Activated T-helper 17 cell treated with anti-CD3 and anti-CD28 coated beads, Interleukin-2, amount 50 U/mL, for 72 hours (primary cell): Measurements from ENCODE around the gene ALG9. TPM values are rescaled to one million over a fixed set of nuclear protein-coding genes. Genes with fewer than 3 reads are reported as not detected.
"Not testable (repeated sequence)": the region's sequence is repeated elsewhere in the genome, so short reads cannot be mapped to it uniquely, and the experiment has no call there.

Experiments used
- ATAC-seq: fragments of 150-1000 bp; cut with Tn5 transposase; replicated peaks from 2 replicates; pipeline ENCODE4 v1.10.0; 2021; ENCODE audit warnings: mild to moderate bottlenecking, moderate library complexity
- H3K27ac Mint-ChIP-seq: one replicate; pipeline ENCODE4 v1.8.0; 2022; ENCODE audit warnings: mixed read lengths
- H3K27me3 Mint-ChIP-seq: one replicate; pipeline ENCODE4 v1.8.0; 2022; ENCODE audit warnings: mixed read lengths
- H3K36me3 Mint-ChIP-seq: one replicate; pipeline ENCODE4 v1.8.0; 2022; ENCODE audit warnings: low read depth, mild to moderate bottlenecking, mixed read lengths
- H3K4me1 Mint-ChIP-seq: one replicate; pipeline ENCODE4 v1.8.0; 2022; ENCODE audit warnings: mixed read lengths
- H3K4me3 Mint-ChIP-seq: one replicate; pipeline ENCODE4 v1.8.0; 2022; ENCODE audit warnings: mild to moderate bottlenecking, mixed read lengths
- H3K9me3 Mint-ChIP-seq: one replicate; pipeline ENCODE4 v1.8.0; 2022; ENCODE audit warnings: mixed read lengths
- total RNA-seq, 2 donors: library from RNA; stranded (reverse); gene quantifications; one replicate each; pipeline ENCODE4 v1.2.3, GENCODE V29; 2022

ALG9 gene
- total RNA-seq, 2 donors from 2014 or later, result 33.9 to 39.5 TPM

DNA sequence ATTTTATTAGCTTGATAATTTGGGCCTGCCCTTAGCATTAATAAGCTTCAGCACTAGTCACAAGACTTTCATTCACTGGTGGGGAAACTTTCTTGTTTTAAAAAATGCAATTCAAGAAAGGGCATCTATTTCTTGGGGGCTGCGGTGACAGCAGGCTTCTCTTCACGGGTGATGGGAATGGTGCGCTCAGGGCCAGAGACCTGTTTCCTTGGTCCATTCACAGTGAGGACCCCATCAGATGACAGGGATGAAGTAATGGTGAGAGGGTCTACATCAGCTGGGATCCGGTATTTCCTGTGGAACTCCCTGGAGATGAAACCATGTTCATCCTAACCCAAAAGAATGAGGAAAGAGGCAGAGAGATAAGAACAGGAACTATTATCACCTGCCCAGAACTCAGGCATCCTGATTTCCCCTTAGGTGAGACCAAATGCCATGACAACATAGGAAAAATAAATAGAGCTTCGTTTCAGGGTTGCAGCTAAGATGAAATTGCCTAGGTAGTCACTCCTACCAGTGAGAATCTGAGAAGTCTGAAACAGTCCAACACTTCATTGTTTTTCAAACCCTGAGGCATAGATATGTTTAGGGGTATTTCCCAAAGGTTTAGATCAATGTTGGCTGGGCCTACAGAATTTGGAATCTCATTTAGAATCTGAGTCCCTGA is 37.4 kb upstream of the ALG9 start:
- no peak overlapping the region for H3K27ac Mint-ChIP-seq
- no peak for ATAC-seq
- H3K4me3 Mint-ChIP-seq, result no peak overlapping the region
- no peaks in the 10 kb centered on the region for H3K9me3 Mint-ChIP-seq
- no peaks in the 10 kb centered on the region for H3K36me3 Mint-ChIP-seq
- peaks cover 22% of the 10 kb centered on the region for H3K27me3 Mint-ChIP-seq
- H3K4me1 Mint-ChIP-seq, result no peaks in the 10 kb centered on the region

GRCh38 chr11:111906680-111907079 is 35.3 kb upstream of the ALG9 start:
- no peak for ATAC-seq
- peaks cover 14% of the 10 kb centered on the region for H3K27me3 Mint-ChIP-seq
- no peaks in the 10 kb centered on the region for H3K9me3 Mint-ChIP-seq
- H3K36me3 Mint-ChIP-seq, result no peaks in the 10 kb centered on the region
- H3K27ac Mint-ChIP-seq, result no peak overlapping the region
- H3K4me1 Mint-ChIP-seq, result no peaks in the 10 kb centered on the region
- no peak overlapping the region for H3K4me3 Mint-ChIP-seq

GRCh38 chr11:111905411-111905810 is 34.0 kb upstream of the ALG9 start:
- H3K27ac Mint-ChIP-seq, result no peak overlapping the region
- H3K9me3 Mint-ChIP-seq, result no peaks in the 10 kb centered on the region
- H3K4me3 Mint-ChIP-seq, result no peak overlapping the region
- H3K27me3 Mint-ChIP-seq, result peaks cover 3% of the 10 kb centered on the region
- no peaks in the 10 kb centered on the region for H3K4me1 Mint-ChIP-seq
- H3K36me3 Mint-ChIP-seq, result no peaks in the 10 kb centered on the region
- no peak for ATAC-seq

- Mint-ChIP-seq H3K36me3 (peaks cover 8% of the 10 kb centered on the region), H3K4me1 (no peaks in the 10 kb centered on the region), H3K4me3 (no peak overlapping the region), H3K9me3 (no peaks in the 10 kb centered on the region), H3K27me3 (no peaks in the 10 kb centered on the region), H3K27ac (no peak overlapping the region)
- ATAC-seq, result no peak
These were observed 15.5 kb upstream of the ALG9 start for GRCh38 chr11:111886844-111887243.

DNA sequence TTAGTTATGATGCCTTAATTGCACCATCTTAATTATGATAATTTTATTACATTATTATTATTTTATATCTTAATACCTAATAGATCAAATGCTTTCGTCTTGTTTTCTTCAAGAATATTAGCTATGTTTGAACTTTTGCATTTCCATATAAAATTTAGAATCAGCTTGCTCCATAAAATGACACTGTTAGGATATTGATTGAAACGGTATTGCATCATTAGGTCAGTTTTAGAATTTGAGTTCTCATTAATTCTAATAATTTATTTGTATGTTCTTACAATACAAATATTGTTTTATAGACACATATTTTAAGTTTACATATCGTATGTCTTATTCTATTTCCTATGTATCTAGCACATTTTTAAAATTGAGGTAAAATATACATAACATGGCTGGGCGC is 14.7 kb upstream of the ALG9 start:
- no peaks in the 10 kb centered on the region for H3K9me3 Mint-ChIP-seq
- H3K27me3 Mint-ChIP-seq, result no peaks in the 10 kb centered on the region
- peaks cover 8% of the 10 kb centered on the region for H3K36me3 Mint-ChIP-seq
- H3K27ac Mint-ChIP-seq, result no peak overlapping the region
- no peak overlapping the region for H3K4me3 Mint-ChIP-seq
- H3K4me1 Mint-ChIP-seq, result no peaks in the 10 kb centered on the region
- ATAC-seq, result no peak

DNA sequence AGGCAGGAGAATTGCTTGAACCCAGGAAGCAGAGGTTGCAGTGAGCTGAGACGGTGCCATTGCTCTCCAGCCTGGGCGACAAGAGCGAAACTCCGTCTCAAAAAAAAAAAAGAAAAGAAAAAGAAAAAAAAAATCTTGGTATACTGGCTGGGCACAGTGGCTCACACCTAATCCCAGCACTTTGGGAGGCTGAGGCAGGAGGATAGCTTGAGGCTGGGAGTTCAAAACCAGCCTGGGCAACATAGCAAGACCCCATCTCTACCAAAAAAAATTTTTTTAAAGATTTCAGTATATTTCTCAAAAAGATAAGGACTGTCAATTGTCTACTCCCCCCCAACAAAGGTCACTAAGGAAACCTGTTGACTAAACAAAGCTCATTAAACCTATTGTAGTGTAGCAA is 13.7 kb upstream of the ALG9 start:
- not testable (repeated sequence) for H3K36me3 Mint-ChIP-seq, H3K4me1 Mint-ChIP-seq, H3K9me3 Mint-ChIP-seq, H3K4me3 Mint-ChIP-seq, ATAC-seq, H3K27me3 Mint-ChIP-seq, H3K27ac Mint-ChIP-seq

GRCh38 chr11:111882202-111882601 is 10.8 kb upstream of the ALG9 start:
- no peak for ATAC-seq
- H3K27ac Mint-ChIP-seq, result no peak overlapping the region
- no peak overlapping the region for H3K4me3 Mint-ChIP-seq
- H3K4me1 Mint-ChIP-seq, result peaks cover 10% of the 10 kb centered on the region
- H3K27me3 Mint-ChIP-seq, result no peaks in the 10 kb centered on the region
- peaks cover 8% of the 10 kb centered on the region for H3K36me3 Mint-ChIP-seq
- no peaks in the 10 kb centered on the region for H3K9me3 Mint-ChIP-seq

DNA sequence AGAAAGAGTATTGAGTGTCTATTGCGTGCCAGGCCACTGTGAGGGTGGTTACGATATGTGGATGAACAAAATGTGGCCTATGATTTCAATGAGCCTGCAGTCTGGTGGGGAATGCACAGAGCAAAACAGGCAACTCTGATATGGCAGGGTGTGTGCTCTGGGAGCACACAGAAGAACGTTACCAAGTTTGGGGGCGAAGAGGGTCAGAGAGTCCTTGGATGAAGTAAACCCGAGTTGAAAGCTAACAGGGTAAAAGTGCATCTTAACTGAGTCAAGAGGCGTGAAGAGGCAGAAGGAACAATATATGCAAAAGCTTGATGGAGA is 8.2 kb upstream of the ALG9 start:
- Mint-ChIP-seq H3K36me3 (peaks cover 31% of the 10 kb centered on the region), H3K27ac (peak overlapping the region; percentile 100), H3K4me1 (peaks cover 10% of the 10 kb centered on the region), H3K4me3 (peak overlapping the region; percentile 96), H3K9me3 (no peaks in the 10 kb centered on the region), H3K27me3 (no peaks in the 10 kb centered on the region)
- ATAC-seq, result no peak

GRCh38 chr11:111878849-111879636 is 7.7 kb upstream of the ALG9 start, which contains the start of the genes CFAP68 and FDXACB1:
CFAP68 (plus strand) TSS chr11:111879541; CDS start chr11:111879561, 20 bp downstream.
FDXACB1 (minus strand) TSS chr11:111879165; CDS start chr11:111879132, 33 bp downstream.
- Mint-ChIP-seq H3K4me3 (peak within 1 kb of the TSS; percentile 96), H3K27me3 (no peaks in the 10 kb centered on the region), H3K36me3 (peaks cover 36% of the 10 kb centered on the region), H3K4me1 (peaks cover 10% of the 10 kb centered on the region), H3K9me3 (no peaks in the 10 kb centered on the region), H3K27ac (peak within 1 kb of the TSS; percentile 100)
- peak; percentile 93 for ATAC-seq

GRCh38 chr11:111878385-111878848 is 7.0 kb upstream of the ALG9 start:
- no peak for ATAC-seq
- Mint-ChIP-seq H3K27me3 (no peaks in the 10 kb centered on the region), H3K4me1 (peaks cover 10% of the 10 kb centered on the region), H3K4me3 (peak overlapping the region; percentile 96), H3K9me3 (no peaks in the 10 kb centered on the region), H3K36me3 (peaks cover 41% of the 10 kb centered on the region), H3K27ac (peak overlapping the region; percentile 100)

DNA sequence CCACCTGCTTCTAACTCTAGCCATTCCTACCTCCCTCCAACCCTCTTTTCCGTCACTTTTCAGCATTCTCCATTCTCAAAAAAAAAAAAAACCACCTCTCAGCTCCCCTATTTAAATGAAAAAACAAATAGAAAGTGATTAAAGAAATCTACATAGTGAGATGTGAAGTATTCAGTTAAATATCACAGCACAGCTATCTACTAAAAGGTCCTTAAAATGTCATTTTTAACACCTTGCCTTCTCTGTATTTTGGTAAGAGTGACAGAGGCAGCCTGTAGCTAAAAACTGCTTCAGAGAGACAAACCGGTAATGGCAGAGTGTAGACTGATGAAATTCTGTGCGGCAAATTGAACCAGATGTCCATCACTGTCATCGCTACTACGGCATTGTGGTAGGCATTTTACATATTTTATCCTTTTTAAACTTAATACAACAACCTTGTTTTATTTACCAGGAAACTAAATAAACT is 346 bp upstream of the ALG9 start:
- peaks cover 56% of the 10 kb centered on the region for H3K36me3 Mint-ChIP-seq

GRCh38 chr11:111870522-111870885 is 877 bp downstream of the ALG9 start:
- no peaks in the 10 kb centered on the region for H3K27me3 Mint-ChIP-seq
- H3K4me3 Mint-ChIP-seq, result peak overlapping the region; percentile 92
- peak; percentile 15 for ATAC-seq
- peak overlapping the region; percentile 96 for H3K27ac Mint-ChIP-seq
- H3K36me3 Mint-ChIP-seq, result peaks cover 60% of the 10 kb centered on the region
- no peaks in the 10 kb centered on the region for H3K9me3 Mint-ChIP-seq
- H3K4me1 Mint-ChIP-seq, result peaks cover 19% of the 10 kb centered on the region

More for the DNA sequence above, 346 bp upstream of the ALG9 start:
- H3K27ac Mint-ChIP-seq, result peak overlapping the region; percentile 96
- no peaks in the 10 kb centered on the region for H3K27me3 Mint-ChIP-seq
- peaks cover 19% of the 10 kb centered on the region for H3K4me1 Mint-ChIP-seq
- H3K9me3 Mint-ChIP-seq, result no peaks in the 10 kb centered on the region
- peak overlapping the region; percentile 92 for H3K4me3 Mint-ChIP-seq
- ATAC-seq, result no peak

DNA sequence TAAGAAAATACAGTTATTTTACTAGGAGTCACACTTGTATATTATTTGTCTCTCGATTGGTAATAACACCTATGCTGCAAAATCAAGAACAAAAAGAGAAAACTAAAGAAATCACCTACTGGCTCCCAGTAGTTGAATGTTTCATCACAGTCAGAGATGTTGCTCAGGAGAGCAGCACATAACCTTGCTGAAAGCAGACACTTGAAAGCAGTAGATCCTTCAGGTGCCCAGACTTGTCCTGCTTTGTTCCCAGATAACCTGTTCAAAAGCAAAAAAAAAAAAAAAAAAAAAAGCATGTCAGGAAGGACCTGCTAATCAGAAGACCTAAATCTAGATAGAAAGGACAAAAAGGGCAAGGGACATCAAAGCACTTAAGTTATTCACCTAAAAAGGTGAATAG is 1.3 kb downstream of the ALG9 start:
- peaks cover 19% of the 10 kb centered on the region for H3K4me1 Mint-ChIP-seq
- no peaks in the 10 kb centered on the region for H3K27me3 Mint-ChIP-seq
- peak overlapping the region; percentile 92 for H3K4me3 Mint-ChIP-seq
- no peak for ATAC-seq
- no peaks in the 10 kb centered on the region for H3K9me3 Mint-ChIP-seq
- H3K27ac Mint-ChIP-seq, result peak overlapping the region; percentile 96
- H3K36me3 Mint-ChIP-seq, result peaks cover 60% of the 10 kb centered on the region

GRCh38 chr11:111860257-111860656 is 11.1 kb downstream of the ALG9 start:
- Mint-ChIP-seq H3K4me3 (no peak overlapping the region), H3K27me3 (no peaks in the 10 kb centered on the region), H3K9me3 (no peaks in the 10 kb centered on the region), H3K36me3 (peaks cover 97% of the 10 kb centered on the region), H3K4me1 (no peaks in the 10 kb centered on the region), H3K27ac (no peak overlapping the region)
- no peak for ATAC-seq

GRCh38 chr11:111855506-111855905 is 15.9 kb downstream of the ALG9 start:
- Mint-ChIP-seq H3K4me1 (no peaks in the 10 kb centered on the region), H3K27ac (no peak overlapping the region), H3K9me3 (no peaks in the 10 kb centered on the region), H3K27me3 (no peaks in the 10 kb centered on the region), H3K36me3 (peaks cover 96% of the 10 kb centered on the region), H3K4me3 (no peak overlapping the region)
- ATAC-seq, result no peak
